ENCODE results near the gene MAGEF1. TPM values are rescaled to one million over a fixed set of nuclear protein-coding genes. Genes with fewer than 3 reads are reported as not detected.
"Not testable (repeated sequence)": the region's sequence is repeated elsewhere in the genome, so short reads cannot be mapped to it uniquely, and the experiment has no call there.

MAGEF1 gene
- polyA plus RNA-seq, 1 donor, result 74.6 TPM

DNA sequence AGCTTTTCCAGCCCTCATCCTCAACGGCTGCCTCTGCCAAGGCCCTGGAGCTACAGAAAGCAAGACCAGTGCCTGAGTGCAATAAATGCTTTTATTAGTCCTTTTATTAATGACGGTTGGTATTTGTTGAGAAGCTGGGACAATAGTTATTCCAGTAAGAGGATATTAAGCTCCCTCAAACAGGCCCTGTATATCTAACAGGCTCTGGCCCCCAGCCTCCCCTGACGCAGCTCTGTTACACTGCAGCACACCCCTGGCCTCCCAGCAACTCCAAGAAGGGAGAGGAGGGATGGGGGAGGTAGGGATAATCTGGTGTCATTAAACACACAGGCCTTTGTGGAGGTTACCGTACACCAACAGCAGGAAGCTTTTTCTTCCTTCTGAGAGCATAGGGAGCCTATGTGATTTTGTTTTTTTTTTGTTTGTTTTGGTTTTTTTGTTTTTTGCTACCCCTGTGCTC lies 30.8 kb upstream of the MAGEF1 start:
- DNase-seq (ENCODE audit: low read depth), result no peak

GRCh38 chr3:184741798-184742675 lies 30.2 kb upstream of the MAGEF1 start:
- no peak for DNase-seq (ENCODE audit: low read depth)

- DNase-seq (ENCODE audit: low read depth), result no peak
These were observed 29.3 kb upstream of the MAGEF1 start for GRCh38 chr3:184741259-184741556.

DNA sequence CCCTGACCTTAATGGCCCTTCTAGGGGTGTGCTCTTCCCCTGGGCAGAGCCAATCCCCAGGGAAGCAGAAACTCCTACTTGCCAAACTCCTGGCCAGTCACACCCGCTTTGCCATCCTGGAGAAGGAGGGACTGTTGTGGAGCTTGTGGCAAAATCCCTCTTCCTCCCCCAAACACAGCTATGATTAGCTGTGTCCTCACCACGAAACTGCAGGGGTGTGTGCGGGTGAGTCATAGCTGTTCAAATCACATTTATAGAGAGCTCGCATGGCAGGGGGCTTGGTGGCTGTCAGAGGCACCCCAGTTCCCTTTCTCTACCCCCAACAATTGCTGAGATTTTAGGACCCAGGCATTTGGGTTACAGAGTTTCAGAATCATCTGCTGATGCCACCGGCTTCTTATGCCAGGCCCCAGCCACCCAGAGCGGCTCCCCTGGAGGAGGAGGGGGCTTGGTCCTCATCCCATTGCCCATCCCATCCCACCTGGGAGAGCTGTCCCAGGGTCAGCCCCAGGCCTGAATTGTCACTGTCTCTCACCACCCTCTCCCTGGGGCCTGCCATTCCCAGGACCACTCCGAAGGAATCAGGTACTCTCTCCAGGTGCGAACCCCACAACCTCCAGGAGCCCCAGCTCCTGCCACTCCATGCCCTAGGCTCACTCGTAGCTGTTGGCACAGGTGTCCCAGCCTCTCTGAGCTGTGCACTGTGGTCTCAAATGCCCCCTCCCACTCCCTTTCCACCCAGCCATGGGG lies 28.8 kb upstream of the MAGEF1 start:
- no peak for DNase-seq (ENCODE audit: low read depth)

GRCh38 chr3:184739594-184740505 lies 28.0 kb upstream of the MAGEF1 start:
- no peak for DNase-seq (ENCODE audit: low read depth)

GRCh38 chr3:184738982-184739381 lies 27.1 kb upstream of the MAGEF1 start:
- DNase-seq (ENCODE audit: low read depth), result no peak

GRCh38 chr3:184738506-184738890 lies 26.6 kb upstream of the MAGEF1 start:
- no peak for DNase-seq (ENCODE audit: low read depth)

- DNase-seq (ENCODE audit: low read depth), result no peak
These were observed 26.0 kb upstream of the MAGEF1 start for GRCh38 chr3:184737641-184738505.

GRCh38 chr3:184737063-184737462 lies 25.2 kb upstream of the MAGEF1 start:
- DNase-seq (ENCODE audit: low read depth), result no peak

- no peak for DNase-seq (ENCODE audit: low read depth)
These were observed 23.2 kb upstream of the MAGEF1 start for GRCh38 chr3:184734903-184735701.

- DNase-seq (ENCODE audit: low read depth), result no peak
These were observed 22.2 kb upstream of the MAGEF1 start for GRCh38 chr3:184733971-184734608.

DNA sequence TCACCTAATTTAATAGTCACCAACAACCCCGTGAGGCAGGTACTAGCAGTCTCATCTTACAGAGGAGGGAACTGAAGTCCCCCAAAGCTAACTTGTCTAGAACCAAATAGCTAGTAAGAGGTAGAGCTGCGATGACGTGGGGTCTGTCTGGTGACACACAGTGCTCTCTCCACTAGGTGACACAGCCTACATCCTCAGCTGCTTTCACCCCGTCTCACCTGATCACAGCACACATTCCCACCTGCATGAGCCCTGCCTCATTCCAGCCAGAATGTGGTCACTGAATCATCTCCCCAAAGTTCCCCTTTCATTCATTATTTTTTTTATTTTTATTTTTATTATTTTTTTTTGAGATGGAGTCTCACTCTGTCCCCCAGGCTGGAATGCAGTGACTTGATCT lies 21.3 kb upstream of the MAGEF1 start:
- no peak for DNase-seq (ENCODE audit: low read depth)

DNA sequence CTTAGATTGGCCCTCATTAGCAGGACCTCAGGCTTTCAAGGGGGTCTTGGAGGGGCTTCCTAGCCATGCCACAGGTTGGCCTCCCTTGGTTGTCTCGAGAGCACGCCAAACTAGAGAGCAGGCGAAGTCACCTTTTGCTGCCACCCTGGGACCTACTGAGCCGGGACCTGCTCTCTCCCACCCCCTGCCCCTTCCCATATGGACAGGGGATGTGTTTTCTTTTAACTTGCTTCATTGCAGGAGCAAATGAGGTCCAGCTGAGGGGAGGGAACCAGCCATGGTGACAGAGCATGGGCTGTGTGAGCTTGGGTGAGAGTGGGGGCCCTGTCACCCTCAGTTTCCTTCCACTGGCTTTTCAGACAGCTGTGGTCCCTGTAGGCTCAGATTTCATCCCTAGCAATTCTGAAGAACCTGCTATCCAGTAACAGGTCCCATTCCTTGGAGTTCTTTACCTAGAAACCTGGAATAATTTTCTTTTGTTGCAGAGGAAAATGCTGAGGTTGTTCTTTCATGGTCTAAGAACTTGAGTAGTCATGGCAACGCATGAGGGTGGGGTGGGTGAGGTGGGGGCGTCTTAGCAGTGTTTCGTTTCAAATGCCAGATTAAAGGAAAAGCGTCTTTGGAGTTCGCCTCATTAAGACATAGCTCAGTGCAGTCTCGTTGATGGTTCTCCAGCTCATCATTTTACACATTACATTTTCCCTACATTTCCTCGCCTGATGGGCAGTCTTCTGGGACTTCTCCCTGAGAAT lies 20.1 kb upstream of the MAGEF1 start:
- DNase-seq (ENCODE audit: low read depth), result no peak

DNA sequence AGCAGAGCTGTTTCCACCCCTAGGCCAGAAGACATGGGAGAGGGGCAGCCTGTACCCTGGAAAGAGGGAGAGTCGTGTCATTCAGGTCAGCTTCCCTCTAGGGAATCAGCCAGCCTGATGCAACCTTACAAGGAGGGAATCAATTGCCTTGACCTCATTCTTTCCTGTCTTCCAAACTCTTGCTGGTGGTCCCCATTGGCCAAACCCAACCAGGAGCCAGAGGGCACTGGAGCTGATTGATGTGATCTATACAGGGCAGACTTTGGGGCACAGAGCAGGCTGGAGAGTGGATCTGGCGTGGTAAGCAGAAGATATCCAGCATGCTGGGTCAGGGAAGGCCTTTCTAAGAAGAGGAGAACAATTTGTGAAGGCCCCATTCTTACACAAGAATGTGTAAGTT lies 19.1 kb upstream of the MAGEF1 start:
- no peak for DNase-seq (ENCODE audit: low read depth)

DNA sequence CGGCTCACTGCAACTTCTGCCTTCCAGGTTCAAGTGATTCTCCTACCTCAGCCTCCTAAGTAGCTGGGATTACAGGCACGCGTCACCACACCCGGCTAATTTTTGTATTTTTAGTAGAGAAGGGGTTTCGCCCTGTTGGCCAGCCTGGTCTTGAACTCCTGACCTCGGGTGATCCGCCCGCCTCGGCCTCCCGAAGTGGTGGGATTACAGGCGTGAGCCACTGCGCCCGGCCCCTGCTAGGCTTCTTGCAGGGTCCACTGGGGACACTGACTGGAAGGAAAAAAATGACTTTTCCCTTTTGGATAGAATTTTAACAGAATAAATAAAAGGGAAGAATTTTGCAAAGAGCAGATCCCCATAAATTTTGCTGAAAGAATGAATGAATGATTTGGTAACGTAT lies 17.3 kb upstream of the MAGEF1 start:
- DNase-seq (ENCODE audit: low read depth), result not testable (repeated sequence)

GRCh38 chr3:184728010-184728527 lies 16.2 kb upstream of the MAGEF1 start:
- no peak for DNase-seq (ENCODE audit: low read depth)

DNA sequence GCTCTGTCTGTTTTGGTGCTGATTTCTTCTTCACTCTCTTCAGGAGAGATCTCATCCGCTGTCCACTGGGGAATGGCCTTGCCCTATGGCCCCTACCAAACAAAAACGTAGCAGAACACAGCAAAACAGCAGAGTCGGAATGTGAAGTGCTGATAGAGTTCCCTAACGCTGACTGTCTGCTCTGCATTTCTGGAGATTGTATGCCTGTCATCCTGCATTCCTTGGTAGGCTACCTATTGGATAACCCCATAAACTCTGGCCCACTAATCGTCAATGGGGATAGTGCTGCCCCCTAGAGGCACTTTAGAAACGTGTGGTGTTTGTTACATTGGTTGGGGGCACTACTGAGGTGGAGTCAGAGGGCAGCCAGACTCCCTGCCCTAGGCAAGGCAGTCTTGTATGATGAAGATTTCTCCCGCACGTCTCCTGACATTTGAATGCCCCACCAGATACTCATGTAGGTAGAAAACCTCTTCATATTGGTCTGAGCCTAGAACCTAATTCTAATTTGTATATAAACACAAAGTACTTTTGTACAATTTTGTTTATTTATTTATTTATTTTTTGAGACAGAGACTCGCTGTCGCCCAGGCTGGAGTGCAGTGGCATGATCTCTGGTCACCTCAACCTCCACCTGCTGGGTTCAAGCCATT lies 15.6 kb upstream of the MAGEF1 start:
- DNase-seq (ENCODE audit: low read depth), result no peak

GRCh38 chr3:184726497-184726896 lies 14.6 kb upstream of the MAGEF1 start:
- DNase-seq (ENCODE audit: low read depth), result no peak
